ENCODE data around the gene ANKLE2. TPM values are rescaled to one million over a fixed set of nuclear protein-coding genes. Genes with fewer than 3 reads are reported as not detected.

Gene ANKLE2
- total RNA-seq, 1 donor from 2014 or later: 59.1 TPM

- no peak overlapping the region for H3K4me2 ChIP-seq
- H4K20me1 ChIP-seq (ENCODE audit: low read depth): peaks cover 11% of the 10 kb centered on the region
- no peak overlapping the region for H3K27ac ChIP-seq
- H3K36me3 ChIP-seq: no peaks in the 10 kb centered on the region
- no peak for TF ChIP-seq CTCF (IDR thresholded peaks at IDR 0.05)
- TF ChIP-seq EZH2 (IDR thresholded peaks at IDR 0.05): no peak
- TF ChIP-seq EZH2phosphoT487 (IDR thresholded peaks at IDR 0.05): no peak
- no peaks in the 10 kb centered on the region for H3K9me3 ChIP-seq (ENCODE audit: low read depth)
- H3K9ac ChIP-seq: no peak overlapping the region
- H2AFZ ChIP-seq (replicated peaks): no peak overlapping the region
- Mint-ChIP-seq H3K27ac (no peak overlapping the region), H3K4me3 (peak overlapping the region; percentile 35), H3K9me3 (no peaks in the 10 kb centered on the region), H3K27me3 (ENCODE audit: insufficient read depth, low read depth) (peaks cover 13% of the 10 kb centered on the region), H3K4me1 (peaks cover 12% of the 10 kb centered on the region), H3K36me3 (peaks cover 8% of the 10 kb centered on the region)
- no peak overlapping the region for H3K4me3 ChIP-seq
- peaks cover 14% of the 10 kb centered on the region for H3K79me2 ChIP-seq (ENCODE audit: low read depth)
- peaks cover 9% of the 10 kb centered on the region for H3K4me1 ChIP-seq
- H3K27me3 ChIP-seq: no peaks in the 10 kb centered on the region
- peak; percentile 25 for DNase-seq (ENCODE audit: low spot score)
- H3F3A ChIP-seq (ENCODE audit: low read depth): peaks cover 21% of the 10 kb centered on the region
Measured at GRCh38 chr12:132707241-132707640, 54.4 kb downstream of the ANKLE2 start.

- TF ChIP-seq EZH2 (IDR thresholded peaks at IDR 0.05) (no peak), EZH2phosphoT487 (IDR thresholded peaks at IDR 0.05) (no peak), CTCF (IDR thresholded peaks at IDR 0.05) (no peak)
- H3K4me3 Mint-ChIP-seq: peak overlapping the region; percentile 5
- Histone ChIP-seq H3K27ac (peak overlapping the region; percentile 58), H3K4me2 (no peak overlapping the region), H3K79me2 (ENCODE audit: low read depth) (no peaks in the 10 kb centered on the region), H3K4me1 (no peaks in the 10 kb centered on the region), H3K36me3 (no peaks in the 10 kb centered on the region), H3K27me3 (no peaks in the 10 kb centered on the region), H3K4me3 (no peak overlapping the region), H3K9me3 (ENCODE audit: low read depth) (no peaks in the 10 kb centered on the region), H4K20me1 (ENCODE audit: low read depth) (no peaks in the 10 kb centered on the region), H3F3A (ENCODE audit: low read depth) (peaks cover 7% of the 10 kb centered on the region), H2AFZ (replicated peaks) (no peak overlapping the region), H3K9ac (no peak overlapping the region)
- peaks cover 6% of the 10 kb centered on the region for H3K4me1 Mint-ChIP-seq
- peak; percentile 16 for DNase-seq (ENCODE audit: low spot score)
- peaks cover 22% of the 10 kb centered on the region for H3K36me3 Mint-ChIP-seq
- H3K27me3 Mint-ChIP-seq (ENCODE audit: insufficient read depth, low read depth): peaks cover 5% of the 10 kb centered on the region
- H3K27ac Mint-ChIP-seq: no peak overlapping the region
- no peaks in the 10 kb centered on the region for H3K9me3 Mint-ChIP-seq
Measured at GRCh38 chr12:132703641-132704040, 58.0 kb downstream of the ANKLE2 start.

- Histone ChIP-seq H3K4me2 (no peak overlapping the region), H3F3A (ENCODE audit: low read depth) (no peaks in the 10 kb centered on the region), H4K20me1 (ENCODE audit: low read depth) (no peaks in the 10 kb centered on the region), H3K79me2 (ENCODE audit: low read depth) (no peaks in the 10 kb centered on the region), H3K27me3 (no peaks in the 10 kb centered on the region), H3K36me3 (no peaks in the 10 kb centered on the region), H3K4me3 (no peak overlapping the region), H3K9ac (no peak overlapping the region), H2AFZ (replicated peaks) (no peak overlapping the region), H3K27ac (no peak overlapping the region), H3K4me1 (no peaks in the 10 kb centered on the region), H3K9me3 (ENCODE audit: low read depth) (no peaks in the 10 kb centered on the region)
- H3K27ac Mint-ChIP-seq: no peak overlapping the region
- no peak for TF ChIP-seq CTCF (IDR thresholded peaks at IDR 0.05)
- TF ChIP-seq EZH2phosphoT487 (IDR thresholded peaks at IDR 0.05): no peak
- no peak for TF ChIP-seq EZH2 (IDR thresholded peaks at IDR 0.05)
- no peaks in the 10 kb centered on the region for H3K9me3 Mint-ChIP-seq
- no peak overlapping the region for H3K4me3 Mint-ChIP-seq
- H3K27me3 Mint-ChIP-seq (ENCODE audit: insufficient read depth, low read depth): no peaks in the 10 kb centered on the region
- peaks cover 25% of the 10 kb centered on the region for H3K36me3 Mint-ChIP-seq
- peaks cover 6% of the 10 kb centered on the region for H3K4me1 Mint-ChIP-seq
- no peak for DNase-seq (ENCODE audit: low spot score)
Measured at GRCh38 chr12:132702640-132703039, 59.0 kb downstream of the ANKLE2 start.
